Measurements from ENCODE around the gene PSPN.

The PSPN gene

DNA sequence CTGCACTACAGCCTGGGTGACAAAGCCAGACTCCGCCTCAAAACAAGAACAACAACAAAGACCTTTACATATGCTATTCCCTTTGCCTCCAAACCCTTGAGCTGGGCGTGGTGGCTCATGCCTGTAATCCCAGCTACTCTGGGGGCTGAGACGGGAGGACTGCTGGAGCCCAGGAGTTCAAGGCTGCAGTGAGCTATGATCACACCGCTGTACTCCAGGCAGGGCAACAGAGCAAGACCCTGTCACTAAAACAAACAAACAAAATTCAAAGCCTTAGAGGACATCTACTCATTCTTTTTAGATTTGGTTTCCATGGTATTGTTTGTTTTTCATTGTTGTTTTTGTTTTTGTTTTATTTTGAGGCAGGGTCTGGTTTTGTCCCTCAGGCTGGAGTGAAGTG lies 50.1 kb downstream of the PSPN start:
- DNase-seq (ENCODE audit: low spot score), result no peak

Data from globus pallidus (tissue), 1 donor.